NT2/D1 (cell line): Measurements from ENCODE around the gene CDK19.

Experiments used
- SUZ12 ChIP-seq: IDR thresholded peaks from 2 replicates; pipeline ENCODE4 v1.6.1; 2011; ENCODE audit not compliant: insufficient read length, insufficient read depth; ENCODE audit errors: extremely low read depth
- YY1 ChIP-seq: IDR thresholded peaks from 2 replicates; pipeline ENCODE4 v1.6.1; 2011; ENCODE audit not compliant: insufficient read length, insufficient read depth
- ZNF274 ChIP-seq: IDR thresholded peaks from 2 replicates; pipeline ENCODE4 v1.6.1; 2011; ENCODE audit warnings: mild to moderate bottlenecking, low read depth, low read length

- TF ChIP-seq ZNF274 (no peak), SUZ12 (no peak), YY1 (no peak)
Observed at GRCh38 chr6:110629153-110629552, 186.1 kb downstream of the CDK19 start.
